Chondrocyte (in vitro differentiated cells): ENCODE measurements around the gene CRHR1. TPM values are rescaled to one million over a fixed set of nuclear protein-coding genes. Genes with fewer than 3 reads are reported as not detected.

Experiments
- DNase-seq: peaks from one replicate; pipeline ENCODE4 v3.0.0; 2021; ENCODE audit warnings: mixed read lengths, low spot score
- H3K27ac Mint-ChIP-seq: one replicate; pipeline ENCODE4 v1.8.0; 2021; ENCODE audit warnings: mild to moderate bottlenecking, moderate library complexity, mixed read lengths; ENCODE audit not compliant: unreplicated experiment
- H3K27me3 Mint-ChIP-seq: 2 replicates; pipeline ENCODE4 v1.8.0; 2021; ENCODE audit warnings: low read depth, mixed read lengths
- H3K36me3 Mint-ChIP-seq: 2 replicates; pipeline ENCODE4 v1.8.0; 2021; ENCODE audit warnings: low read depth, mixed read lengths
- H3K4me1 Mint-ChIP-seq: 2 replicates; pipeline ENCODE4 v1.8.0; 2021; ENCODE audit warnings: low read depth, mild to moderate bottlenecking, mixed read lengths
- H3K4me3 Mint-ChIP-seq: one replicate; pipeline ENCODE4 v1.8.0; 2021; ENCODE audit warnings: mild to moderate bottlenecking, moderate library complexity, mixed read lengths; ENCODE audit not compliant: unreplicated experiment
- H3K9me3 Mint-ChIP-seq: 2 replicates; pipeline ENCODE4 v1.8.0; 2021; ENCODE audit warnings: low read depth, mixed read lengths
- CTCF ChIP-seq: fragments of 200-600 bp; sonication (generic); IDR thresholded peaks from 2 replicates; pipeline ENCODE4 v1.5.0; 2021; ENCODE audit warnings: antibody characterized with exemption, mild to moderate bottlenecking, moderate library complexity
- total RNA-seq: library from RNA; stranded (reverse); gene quantifications from 3 replicates; pipeline ENCODE4 v1.2.1, GENCODE V29; 2021

The CRHR1 gene
- total RNA-seq, 1 donor from 2014 or later: not detected

- no peak overlapping the region for H3K4me3 Mint-ChIP-seq
- no peaks in the 10 kb centered on the region for H3K9me3 Mint-ChIP-seq
- no peak overlapping the region for H3K27ac Mint-ChIP-seq
- H3K27me3 Mint-ChIP-seq: peaks cover 63% of the 10 kb centered on the region
- no peaks in the 10 kb centered on the region for H3K4me1 Mint-ChIP-seq
- no peak for DNase-seq
- TF ChIP-seq CTCF: no peak
- H3K36me3 Mint-ChIP-seq: no peaks in the 10 kb centered on the region
Measured at GRCh38 chr17:45748731-45749310, 35.3 kb upstream of the CRHR1 start.

- DNase-seq: no peak
- no peak overlapping the region for H3K27ac Mint-ChIP-seq
- H3K9me3 Mint-ChIP-seq: no peaks in the 10 kb centered on the region
- H3K4me1 Mint-ChIP-seq: no peaks in the 10 kb centered on the region
- peaks cover 63% of the 10 kb centered on the region for H3K27me3 Mint-ChIP-seq
- TF ChIP-seq CTCF: no peak
- no peaks in the 10 kb centered on the region for H3K36me3 Mint-ChIP-seq
- no peak overlapping the region for H3K4me3 Mint-ChIP-seq
Measured at GRCh38 chr17:45749831-45750335, 34.2 kb upstream of the CRHR1 start.

- H3K27me3 Mint-ChIP-seq: peaks cover 62% of the 10 kb centered on the region
- no peaks in the 10 kb centered on the region for H3K36me3 Mint-ChIP-seq
- H3K4me3 Mint-ChIP-seq: no peak overlapping the region
- no peaks in the 10 kb centered on the region for H3K9me3 Mint-ChIP-seq
- TF ChIP-seq CTCF: no peak
- no peak overlapping the region for H3K27ac Mint-ChIP-seq
- DNase-seq: no peak
- no peaks in the 10 kb centered on the region for H3K4me1 Mint-ChIP-seq
Measured at GRCh38 chr17:45750779-45751440, 33.2 kb upstream of the CRHR1 start.

- H3K27ac Mint-ChIP-seq: no peak overlapping the region
- TF ChIP-seq CTCF: no peak
- no peak overlapping the region for H3K4me3 Mint-ChIP-seq
- no peaks in the 10 kb centered on the region for H3K9me3 Mint-ChIP-seq
- DNase-seq: no peak
- H3K36me3 Mint-ChIP-seq: no peaks in the 10 kb centered on the region
- H3K4me1 Mint-ChIP-seq: no peaks in the 10 kb centered on the region
- peaks cover 61% of the 10 kb centered on the region for H3K27me3 Mint-ChIP-seq
Measured at GRCh38 chr17:45751466-45751865, 32.7 kb upstream of the CRHR1 start.

- no peak overlapping the region for H3K27ac Mint-ChIP-seq
- no peaks in the 10 kb centered on the region for H3K4me1 Mint-ChIP-seq
- TF ChIP-seq CTCF: no peak
- H3K27me3 Mint-ChIP-seq: peaks cover 65% of the 10 kb centered on the region
- no peaks in the 10 kb centered on the region for H3K9me3 Mint-ChIP-seq
- no peaks in the 10 kb centered on the region for H3K36me3 Mint-ChIP-seq
- H3K4me3 Mint-ChIP-seq: no peak overlapping the region
- no peak for DNase-seq
Measured at GRCh38 chr17:45752246-45752645, 31.9 kb upstream of the CRHR1 start.
